ENCODE results near the gene PCCB. TPM values are rescaled to one million over a fixed set of nuclear protein-coding genes. Genes with fewer than 3 reads are reported as not detected.
"Not testable (repeated sequence)": the region's sequence is repeated elsewhere in the genome, so short reads cannot be mapped to it uniquely, and the experiment has no call there.

PCCB gene
- total RNA-seq, 3 donors from 2014 or later (not counting 1 experiment from before 2014, with no cell fraction given) = 17.7 to 19.9 (median 17.8) TPM

GRCh38 chr3:136330900-136331299, 80.8 kb downstream of the PCCB start:
- H3K36me3 Mint-ChIP-seq = no peaks in the 10 kb centered on the region
- intact Hi-C loops (cut with micrococcal nuclease) = no loop called here
- H3K27me3 Mint-ChIP-seq (ENCODE audit: low read depth in 2 of 2) = no peaks in the 10 kb centered on the region
- H3K27ac Mint-ChIP-seq = no peak overlapping the region
- H3K4me3 ChIP-seq (ENCODE audit: low read length) = no peak overlapping the region
- H3K9me3 ChIP-seq (ENCODE audit: control insufficient read depth, insufficient read depth, low read length) = no peaks in the 10 kb centered on the region
- H3K4me1 Mint-ChIP-seq = peaks cover 0 to 5% of the 10 kb centered on the region in 2 donors
- 83% methylated on average over 5 of the region's 5 CpGs for WGBS (ENCODE audit: insufficient coverage)
- DNase-seq = no peak
- TF ChIP-seq CTCF (IDR thresholded peaks at IDR 0.05) = no peak
- no peaks in the 10 kb centered on the region for H3K27me3 ChIP-seq (ENCODE audit: control insufficient read depth, insufficient read depth, low read length)
- no peak overlapping the region for H3K4me3 Mint-ChIP-seq
- H3K9me3 Mint-ChIP-seq = no peaks in the 10 kb centered on the region
- no peak for ATAC-seq
- peaks cover 35% of the 10 kb centered on the region for H3K36me3 ChIP-seq (ENCODE audit: control insufficient read depth, insufficient read depth, low read length)
- no peak overlapping the region for H3K27ac ChIP-seq (ENCODE audit: low read length)
- H3K4me1 ChIP-seq (ENCODE audit: control insufficient read depth, insufficient read depth, low read length) = no peaks in the 10 kb centered on the region

- WGBS (ENCODE audit: insufficient coverage) = no CpG with 5 or more reads among the region's 1 CpG
- Mint-ChIP-seq H3K27me3 (ENCODE audit: low read depth in 2 of 2) (no peaks in the 10 kb centered on the region), H3K4me1 (peaks cover 0 to 5% of the 10 kb centered on the region in 2 donors), H3K36me3 (no peaks in the 10 kb centered on the region), H3K4me3 (no peak overlapping the region), H3K27ac (peak overlapping the region; percentile 52 to 58), H3K9me3 (no peaks in the 10 kb centered on the region)
- Histone ChIP-seq H3K4me1 (ENCODE audit: control insufficient read depth, insufficient read depth, low read length) (no peaks in the 10 kb centered on the region), H3K4me3 (ENCODE audit: low read length) (no peak overlapping the region), H3K36me3 (ENCODE audit: control insufficient read depth, insufficient read depth, low read length) (peaks cover 34% of the 10 kb centered on the region), H3K27ac (ENCODE audit: low read length) (no peak overlapping the region), H3K27me3 (ENCODE audit: control insufficient read depth, insufficient read depth, low read length) (no peaks in the 10 kb centered on the region), H3K9me3 (ENCODE audit: control insufficient read depth, insufficient read depth, low read length) (no peaks in the 10 kb centered on the region)
- DNase-seq = no peak
- no peak for TF ChIP-seq CTCF (IDR thresholded peaks at IDR 0.05)
- intact Hi-C loops (cut with micrococcal nuclease) = no loop called here
- ATAC-seq = no peak
Measured at GRCh38 chr3:136332302-136332701, 82.2 kb downstream of the PCCB start.

GRCh38 chr3:136332776-136333175, 82.6 kb downstream of the PCCB start:
- peaks cover 0 to 5% of the 10 kb centered on the region in 2 donors for H3K4me1 Mint-ChIP-seq
- Histone ChIP-seq H3K4me3 (ENCODE audit: low read length) (no peak overlapping the region), H3K36me3 (ENCODE audit: control insufficient read depth, insufficient read depth, low read length) (peaks cover 33% of the 10 kb centered on the region), H3K27me3 (ENCODE audit: control insufficient read depth, insufficient read depth, low read length) (no peaks in the 10 kb centered on the region), H3K27ac (ENCODE audit: low read length) (no peak overlapping the region), H3K4me1 (ENCODE audit: control insufficient read depth, insufficient read depth, low read length) (no peaks in the 10 kb centered on the region), H3K9me3 (ENCODE audit: control insufficient read depth, insufficient read depth, low read length) (no peaks in the 10 kb centered on the region)
- peak overlapping the region; percentile 52 to 58 for H3K27ac Mint-ChIP-seq
- intact Hi-C loops (cut with micrococcal nuclease) = no loop called here
- no peak for DNase-seq
- H3K4me3 Mint-ChIP-seq = no peak overlapping the region
- no peaks in the 10 kb centered on the region for H3K27me3 Mint-ChIP-seq (ENCODE audit: low read depth in 2 of 2)
- TF ChIP-seq CTCF (IDR thresholded peaks at IDR 0.05) = no peak
- no peak for ATAC-seq
- H3K9me3 Mint-ChIP-seq = no peaks in the 10 kb centered on the region
- H3K36me3 Mint-ChIP-seq = peaks cover 2% of the 10 kb centered on the region

DNA sequence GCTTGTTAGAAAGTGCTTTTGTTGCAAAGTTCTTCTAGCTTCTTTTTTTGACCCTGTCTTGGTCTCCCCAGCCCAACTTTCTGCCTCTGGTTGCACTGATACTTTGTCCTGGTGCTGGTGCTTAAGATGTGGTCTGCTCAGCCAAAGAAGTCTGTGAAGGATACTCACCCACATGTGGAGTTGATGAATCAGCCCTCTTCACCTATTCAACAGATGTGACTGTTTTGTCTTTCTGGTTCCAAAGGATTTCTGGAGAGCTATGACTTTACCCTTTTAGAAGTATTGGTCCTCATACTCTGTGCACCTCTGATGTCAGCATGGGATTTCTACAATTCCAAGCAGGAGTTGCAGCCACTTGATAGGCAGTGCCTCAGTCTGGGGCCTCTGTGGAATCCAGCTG, 84.1 kb downstream of the PCCB start:
- Mint-ChIP-seq H3K36me3 (peaks cover 14% of the 10 kb centered on the region), H3K27ac (peak overlapping the region in 1 of 2 donors; percentile 58), H3K4me3 (no peak overlapping the region), H3K27me3 (ENCODE audit: low read depth in 2 of 2) (no peaks in the 10 kb centered on the region), H3K9me3 (no peaks in the 10 kb centered on the region), H3K4me1 (peaks cover 0 to 5% of the 10 kb centered on the region in 2 donors)
- DNase-seq (no peak), ATAC-seq (no peak)
- Histone ChIP-seq H3K27ac (ENCODE audit: low read length) (no peak overlapping the region), H3K9me3 (ENCODE audit: control insufficient read depth, insufficient read depth, low read length) (no peaks in the 10 kb centered on the region), H3K4me3 (ENCODE audit: low read length) (no peak overlapping the region), H3K4me1 (ENCODE audit: control insufficient read depth, insufficient read depth, low read length) (no peaks in the 10 kb centered on the region), H3K27me3 (ENCODE audit: control insufficient read depth, insufficient read depth, low read length) (no peaks in the 10 kb centered on the region), H3K36me3 (ENCODE audit: control insufficient read depth, insufficient read depth, low read length) (peaks cover 31% of the 10 kb centered on the region)
- TF ChIP-seq CTCF (IDR thresholded peaks at IDR 0.05) = no peak
- intact Hi-C loops (cut with micrococcal nuclease) = no loop called here

DNA sequence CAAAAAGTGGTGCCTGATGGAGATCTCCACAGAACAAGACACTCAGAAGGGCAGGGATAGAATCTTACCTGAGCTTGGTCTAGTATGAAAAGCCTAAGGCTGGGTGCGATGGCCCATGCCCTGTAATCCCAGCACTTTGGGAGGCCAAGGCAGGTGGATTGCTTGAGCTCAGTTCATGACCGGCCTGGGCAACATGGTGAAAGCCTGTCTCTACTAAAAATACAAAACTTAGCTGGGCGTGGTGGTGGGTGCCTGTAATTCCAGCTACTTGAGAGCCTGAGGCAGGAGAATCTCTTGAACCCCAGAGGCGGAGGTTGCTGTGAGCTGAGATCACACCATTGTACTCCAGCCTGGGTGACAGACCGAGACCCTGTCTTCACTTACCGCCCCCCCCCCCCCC, 84.6 kb downstream of the PCCB start:
- H3K9me3 Mint-ChIP-seq; H3K27me3 Mint-ChIP-seq (ENCODE audit: low read depth in 2 of 2); H3K4me1 ChIP-seq (ENCODE audit: control insufficient read depth, insufficient read depth, low read length); H3K4me1 Mint-ChIP-seq; H3K27ac Mint-ChIP-seq; ATAC-seq; H3K4me3 Mint-ChIP-seq; H3K27me3 ChIP-seq (ENCODE audit: control insufficient read depth, insufficient read depth, low read length); DNase-seq; H3K4me3 ChIP-seq (ENCODE audit: low read length); H3K27ac ChIP-seq (ENCODE audit: low read length); intact Hi-C loops (cut with micrococcal nuclease); H3K9me3 ChIP-seq (ENCODE audit: control insufficient read depth, insufficient read depth, low read length): not testable (repeated sequence)
- 95% methylated on average over 6 of the region's 6 CpGs for WGBS (ENCODE audit: insufficient coverage)
- peaks cover 31% of the 10 kb centered on the region for H3K36me3 ChIP-seq (ENCODE audit: control insufficient read depth, insufficient read depth, low read length)
- peaks cover 14% of the 10 kb centered on the region for H3K36me3 Mint-ChIP-seq
